Fibroblast of lung (primary cell): ENCODE measurements around the gene PVALB. TPM values are rescaled to one million over a fixed set of nuclear protein-coding genes. Genes with fewer than 3 reads are reported as not detected.

ENCODE experiments used
- DNase-seq, 2 donors: peaks; one replicate each; pipeline versions ENCODE4 v3.0.0 to v3.0.0-alpha.2; 2010; ENCODE audit warnings: low read depth in 2 of 2
- H2AFZ ChIP-seq: 2 replicates; pipeline ENCODE4 v1.5.1; 2012; ENCODE audit warnings: low read length, control low read depth, inconsistent platforms
- H3K27ac ChIP-seq: 2 replicates; pipeline ENCODE4 v1.5.1; 2011; ENCODE audit warnings: low read length, control low read depth; ENCODE audit not compliant: insufficient read depth
- H3K27me3 ChIP-seq: 2 replicates; pipeline ENCODE4 v1.5.1; 2011; ENCODE audit warnings: mild to moderate bottlenecking, low read length; ENCODE audit not compliant: control insufficient read depth, insufficient read depth
- H3K36me3 ChIP-seq: 2 replicates; pipeline ENCODE4 v1.5.1; 2011; ENCODE audit warnings: low read length; ENCODE audit not compliant: control insufficient read depth, insufficient read depth
- H3K4me1 ChIP-seq: 2 replicates; pipeline ENCODE4 v1.5.1; 2011; ENCODE audit warnings: low read length; ENCODE audit not compliant: control insufficient read depth, insufficient read depth; ENCODE audit errors: extremely low read depth
- H3K4me2 ChIP-seq: 2 replicates; pipeline ENCODE4 v1.5.1; 2011; ENCODE audit warnings: low read length, control low read depth; ENCODE audit not compliant: insufficient read depth; ENCODE audit errors: extremely low read depth
- H3K4me3 ChIP-seq, 4 experiments: fragments of 200-600 bp in 1 of 4; sonication (generic) in 1 of 4; replicated peaks in 1 of 4; 2 replicates each; pipeline ENCODE4 v1.5.1; 2011 to 2016; ENCODE audit warnings: low read length in 4 of 4, low read depth in 3 of 4, mild to moderate bottlenecking in 3 of 4, control low read depth in 2 of 4, inconsistent platforms in 1 of 4, mixed read lengths in 1 of 4; ENCODE audit not compliant: insufficient read depth in 1 of 4; ENCODE audit errors: control extremely low read depth in 1 of 4
- H3K79me2 ChIP-seq: 2 replicates; pipeline ENCODE4 v1.5.1; 2012; ENCODE audit warnings: mild to moderate bottlenecking, low read length, inconsistent platforms; ENCODE audit not compliant: control insufficient read depth, insufficient read depth
- H3K9ac ChIP-seq: 2 replicates; pipeline ENCODE4 v1.5.1; 2011; ENCODE audit warnings: mild to moderate bottlenecking, low read length, control low read depth; ENCODE audit not compliant: insufficient read depth
- H3K9me3 ChIP-seq: 2 replicates; pipeline ENCODE4 v1.5.1; 2012; ENCODE audit warnings: low read depth, low read length; ENCODE audit not compliant: control insufficient read depth, insufficient read depth
- H4K20me1 ChIP-seq: 2 replicates; pipeline ENCODE4 v1.5.1; 2011; ENCODE audit warnings: low read length; ENCODE audit not compliant: control insufficient read depth, insufficient read depth; ENCODE audit errors: extremely low read depth
- EZH2 ChIP-seq: IDR thresholded peaks from 2 replicates; pipeline ENCODE4 v1.5.1; 2012; ENCODE audit warnings: low read length, control low read depth, mild to moderate bottlenecking; ENCODE audit errors: missing control alignments
- polyA plus RNA-seq, 2 donors: library from polyadenylated mRNA; depleted of rRNA in 1 of 2; stranded (reverse) in 1 of 2; unstranded in 1 of 2; fragments of >200 nt; gene quantifications; 2 replicates each; pipeline ENCODE4 v1.2.1, GENCODE V29; 2011 to 2012; ENCODE audit warnings: missing spikeins in 1 of 2
- total RNA-seq: library from RNA; depleted of rRNA; stranded (reverse); fragments of >200 nt; gene quantifications from 2 replicates; pipeline ENCODE4 v1.2.1, GENCODE V29; 2014
- TF ChIP-seq, protein P1 (sequence below), 2 donors: IDR thresholded peaks in 1 of 2; conservative IDR thresholded peaks in 1 of 2; 1 replicate in 1 of 2; 2 replicates in 1 of 2; pipeline ENCODE4 v1.5.1; 2011 to 2012; ENCODE audit warnings: low read length in 2 of 2, control low read depth in 1 of 2, inconsistent platforms in 1 of 2, low read depth in 1 of 2, mild to moderate bottlenecking in 1 of 2

PVALB gene
- total and polyA plus RNA-seq, 2 donors (not counting 1 experiment from before 2014, with no cell fraction given), result not detected

DNA sequence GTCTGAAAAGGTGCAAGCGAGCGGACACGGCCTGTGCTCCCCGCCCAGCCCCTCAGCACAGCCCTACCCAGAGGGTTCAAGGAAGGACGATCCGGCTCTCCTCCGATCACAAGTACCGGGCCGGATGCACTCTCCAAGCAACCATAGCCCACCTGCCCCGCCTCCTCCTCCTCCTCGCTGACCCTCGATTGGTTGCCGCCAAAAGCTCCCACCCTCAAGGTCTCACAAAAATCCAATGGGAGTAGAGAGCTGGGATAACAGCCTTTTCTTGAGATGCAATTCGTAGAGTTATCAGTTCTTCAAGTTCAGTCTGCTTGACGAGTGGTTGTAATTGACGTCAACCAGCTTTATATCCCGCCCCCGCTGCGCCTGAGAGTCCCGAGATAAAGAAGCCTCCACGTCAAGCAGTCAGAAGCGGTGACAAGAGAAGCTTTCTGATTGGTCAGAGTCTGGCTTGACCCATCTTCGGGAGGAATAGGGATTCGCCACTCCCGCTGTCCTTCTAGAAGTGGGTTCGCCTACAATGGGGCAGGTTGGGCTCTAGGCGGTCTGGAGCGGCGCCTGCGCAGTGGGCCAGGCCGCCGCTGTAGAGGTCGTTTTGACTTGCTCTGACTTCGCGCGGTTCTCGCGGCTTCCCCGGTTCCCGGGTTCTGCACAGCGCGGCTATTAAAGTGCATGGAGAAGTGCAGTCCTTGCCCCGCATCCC is 40.7 kb downstream of the PVALB start, which contains the start of gene IFT27:
Gene IFT27, minus strand, starts transcription at position 156 of the 706 bp plus-strand sequence. CDS start 412 bp downstream, outside the sequence.
- Histone ChIP-seq H3K27ac (peak within 1 kb of the TSS; percentile 75), H3K27me3 (no peaks in the 10 kb centered on the region), H3K9ac (peak within 1 kb of the TSS; percentile 76), H3K79me2 (no peaks in the 10 kb centered on the region), H3K4me2 (peak within 1 kb of the TSS; percentile 95), H2AFZ (peak within 1 kb of the TSS; percentile 76), H3K9me3 (no peaks in the 10 kb centered on the region), H4K20me1 (no peaks in the 10 kb centered on the region), H3K4me3 (peak within 1 kb of the TSS; percentile 82 to 90 (median 85)), H3K4me1 (peaks cover 2% of the 10 kb centered on the region), H3K36me3 (no peaks in the 10 kb centered on the region)
- no peak for TF ChIP-seq EZH2
- TF ChIP-seq, protein P1, sequence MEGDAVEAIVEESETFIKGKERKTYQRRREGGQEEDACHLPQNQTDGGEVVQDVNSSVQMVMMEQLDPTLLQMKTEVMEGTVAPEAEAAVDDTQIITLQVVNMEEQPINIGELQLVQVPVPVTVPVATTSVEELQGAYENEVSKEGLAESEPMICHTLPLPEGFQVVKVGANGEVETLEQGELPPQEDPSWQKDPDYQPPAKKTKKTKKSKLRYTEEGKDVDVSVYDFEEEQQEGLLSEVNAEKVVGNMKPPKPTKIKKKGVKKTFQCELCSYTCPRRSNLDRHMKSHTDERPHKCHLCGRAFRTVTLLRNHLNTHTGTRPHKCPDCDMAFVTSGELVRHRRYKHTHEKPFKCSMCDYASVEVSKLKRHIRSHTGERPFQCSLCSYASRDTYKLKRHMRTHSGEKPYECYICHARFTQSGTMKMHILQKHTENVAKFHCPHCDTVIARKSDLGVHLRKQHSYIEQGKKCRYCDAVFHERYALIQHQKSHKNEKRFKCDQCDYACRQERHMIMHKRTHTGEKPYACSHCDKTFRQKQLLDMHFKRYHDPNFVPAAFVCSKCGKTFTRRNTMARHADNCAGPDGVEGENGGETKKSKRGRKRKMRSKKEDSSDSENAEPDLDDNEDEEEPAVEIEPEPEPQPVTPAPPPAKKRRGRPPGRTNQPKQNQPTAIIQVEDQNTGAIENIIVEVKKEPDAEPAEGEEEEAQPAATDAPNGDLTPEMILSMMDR (conservative IDR thresholded peaks at IDR 0.05 in 1 of 2, IDR thresholded peaks at IDR 0.05 in 1 of 2; ENCODE audit: low read depth in 1 of 2, low read length in 2 of 2), result no peak
- peak; percentile 100 for DNase-seq

DNA sequence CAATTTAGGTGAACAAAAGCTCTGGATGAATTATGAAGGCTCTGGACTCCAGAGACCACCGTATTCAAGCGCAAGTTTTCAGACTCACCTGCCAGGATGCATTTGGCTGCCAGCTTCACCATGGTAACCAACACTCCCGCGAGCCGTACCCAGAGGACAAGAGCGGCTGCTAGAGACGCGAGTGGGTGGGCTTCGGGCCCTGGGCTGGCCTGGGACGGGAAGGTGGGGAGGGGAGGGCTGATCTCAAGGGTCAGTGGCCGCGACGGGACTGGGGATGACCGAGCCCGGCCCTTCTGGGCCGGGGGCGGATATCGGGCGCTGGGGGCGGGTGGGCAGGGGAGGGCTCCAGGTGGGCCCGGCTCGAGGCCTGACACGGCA is 41.3 kb downstream of the PVALB start:
- Histone ChIP-seq H3K79me2 (no peaks in the 10 kb centered on the region), H3K27ac (peak overlapping the region; percentile 75), H3K4me3 (peak overlapping the region; percentile 82 to 90 (median 85)), H3K4me1 (peaks cover 2% of the 10 kb centered on the region), H3K9me3 (no peaks in the 10 kb centered on the region), H4K20me1 (no peaks in the 10 kb centered on the region), H3K36me3 (no peaks in the 10 kb centered on the region), H2AFZ (peak overlapping the region; percentile 76), H3K4me2 (peak overlapping the region; percentile 95), H3K9ac (peak overlapping the region; percentile 76), H3K27me3 (no peaks in the 10 kb centered on the region)
- peak; percentile 5 to 17 for DNase-seq
- no peak for TF ChIP-seq EZH2
- TF ChIP-seq, protein P1 (conservative IDR thresholded peaks at IDR 0.05 in 1 of 2, IDR thresholded peaks at IDR 0.05 in 1 of 2; ENCODE audit: low read depth in 1 of 2, low read length in 2 of 2), result no peak

DNA sequence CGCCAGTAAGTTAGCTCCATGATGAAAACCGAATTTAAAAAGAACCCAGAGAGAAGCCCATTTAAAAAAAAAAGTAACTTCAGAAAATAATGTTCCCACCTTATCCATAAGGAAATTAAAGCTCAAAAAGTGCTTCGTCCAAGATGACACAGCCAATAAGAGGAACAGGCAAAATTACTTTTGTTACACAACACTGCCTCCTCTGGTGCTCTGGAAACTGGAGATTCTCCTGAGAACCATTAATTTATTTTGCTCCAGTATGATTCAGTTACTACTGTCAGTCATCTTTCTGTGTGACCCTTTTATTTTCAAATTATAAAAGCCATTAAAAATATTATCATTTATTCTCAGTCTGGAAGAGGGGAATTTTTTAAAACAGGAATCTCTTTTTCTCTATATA is 42.9 kb downstream of the PVALB start:
- Histone ChIP-seq H3K79me2 (no peaks in the 10 kb centered on the region), H3K4me3 (no peak overlapping the region), H4K20me1 (no peaks in the 10 kb centered on the region), H3K9me3 (no peaks in the 10 kb centered on the region), H3K36me3 (no peaks in the 10 kb centered on the region), H3K4me2 (no peak overlapping the region), H2AFZ (no peak overlapping the region), H3K4me1 (peaks cover 2% of the 10 kb centered on the region), H3K9ac (no peak overlapping the region), H3K27me3 (no peaks in the 10 kb centered on the region), H3K27ac (no peak overlapping the region)
- peak; percentile 33 to 47 for DNase-seq
- no peak for TF ChIP-seq EZH2
- TF ChIP-seq, protein P1 (conservative IDR thresholded peaks at IDR 0.05 in 1 of 2, IDR thresholded peaks at IDR 0.05 in 1 of 2; ENCODE audit: low read depth in 1 of 2, low read length in 2 of 2), result peak; percentile 34 to 48
